MM.1S (cell line): ENCODE results near the gene PSMG2.

Experiments used
- DNase-seq: peaks from one replicate; pipeline ENCODE4 v3.0.0-alpha.2; 2015
- H2AFZ ChIP-seq: fragments of 300-600 bp; sonication (generic); 2 replicates; pipeline ENCODE4 v1.6.0; 2016; ENCODE audit warnings: antibody characterized with exemption, low read length
- H3F3A ChIP-seq: fragments of 300-600 bp; sonication (generic); 2 replicates; pipeline ENCODE4 v1.6.1; 2016; ENCODE audit warnings: mild to moderate bottlenecking, antibody characterized with exemption, low read length, moderate library complexity, mixed read lengths; ENCODE audit not compliant: insufficient read depth
- H3K27ac ChIP-seq: fragments of 300-600 bp; sonication (generic); 2 replicates; pipeline ENCODE4 v1.5.1; 2016; ENCODE audit warnings: mild to moderate bottlenecking, low read length
- H3K27me3 ChIP-seq: fragments of 300-600 bp; sonication (generic); replicated peaks from 2 replicates; pipeline ENCODE4 v1.6.0; 2016; ENCODE audit warnings: low read length; ENCODE audit not compliant: insufficient read depth
- H3K36me3 ChIP-seq: fragments of 300-600 bp; sonication (generic); replicated peaks from 2 replicates; pipeline ENCODE4 v1.6.1; 2016; ENCODE audit warnings: mild to moderate bottlenecking, low read length, mixed read lengths; ENCODE audit not compliant: insufficient read depth
- H3K4me1 ChIP-seq: fragments of 300-600 bp; sonication (generic); 2 replicates; pipeline ENCODE4 v1.6.1; 2016; ENCODE audit warnings: low read length, mixed read lengths
- H3K4me2 ChIP-seq: fragments of 300-600 bp; sonication (generic); 2 replicates; pipeline ENCODE4 v1.6.0; 2016; ENCODE audit warnings: low read depth, low read length
- H3K4me3 ChIP-seq: fragments of 300-600 bp; sonication (generic); 2 replicates; pipeline ENCODE4 v1.5.1; 2016; ENCODE audit warnings: low read length, mixed read lengths
- H3K79me2 ChIP-seq: fragments of 300-600 bp; sonication (generic); 2 replicates; pipeline ENCODE4 v1.6.1; 2016; ENCODE audit warnings: mixed run types, low read length, mixed read lengths
- H3K9ac ChIP-seq: fragments of 300-600 bp; sonication (generic); 2 replicates; pipeline ENCODE4 v1.6.1; 2016; ENCODE audit warnings: low read length, mixed read lengths
- H3K9me2 ChIP-seq: fragments of 300-600 bp; sonication (generic); replicated peaks from 2 replicates; pipeline ENCODE4 v1.6.1; 2016; ENCODE audit warnings: mild to moderate bottlenecking, low read length, mixed read lengths; ENCODE audit not compliant: insufficient read depth
- H3K9me3 ChIP-seq: fragments of 300-600 bp; sonication (generic); replicated peaks from 2 replicates; pipeline ENCODE4 v1.6.1; 2016; ENCODE audit warnings: mild to moderate bottlenecking, low read length, mixed read lengths; ENCODE audit not compliant: insufficient read depth
- H4K20me1 ChIP-seq: fragments of 300-600 bp; sonication (generic); 2 replicates; pipeline ENCODE4 v1.6.1; 2016; ENCODE audit warnings: mild to moderate bottlenecking, low read length, moderate library complexity, mixed read lengths; ENCODE audit not compliant: insufficient read depth
- EZH2 ChIP-seq: fragments of 300-600 bp; sonication (generic); optimal IDR thresholded peaks from 2 replicates; pipeline ENCODE3; 2017; ENCODE audit warnings: low read depth, mild to moderate bottlenecking, antibody characterized with exemption, low read length, mixed read lengths
- EZH2phosphoT487 ChIP-seq: fragments of 300-600 bp; sonication (generic); IDR thresholded peaks from 2 replicates; pipeline ENCODE4 v1.6.1; 2018; ENCODE audit warnings: antibody characterized with exemption, low read length
- TF ChIP-seq, protein P1 (sequence below): fragments of 300-600 bp; sonication (generic); IDR thresholded peaks from 2 replicates; pipeline ENCODE4 v1.5.1; 2016; ENCODE audit warnings: antibody characterized with exemption, low read length, mixed read lengths

The PSMG2 gene

DNA sequence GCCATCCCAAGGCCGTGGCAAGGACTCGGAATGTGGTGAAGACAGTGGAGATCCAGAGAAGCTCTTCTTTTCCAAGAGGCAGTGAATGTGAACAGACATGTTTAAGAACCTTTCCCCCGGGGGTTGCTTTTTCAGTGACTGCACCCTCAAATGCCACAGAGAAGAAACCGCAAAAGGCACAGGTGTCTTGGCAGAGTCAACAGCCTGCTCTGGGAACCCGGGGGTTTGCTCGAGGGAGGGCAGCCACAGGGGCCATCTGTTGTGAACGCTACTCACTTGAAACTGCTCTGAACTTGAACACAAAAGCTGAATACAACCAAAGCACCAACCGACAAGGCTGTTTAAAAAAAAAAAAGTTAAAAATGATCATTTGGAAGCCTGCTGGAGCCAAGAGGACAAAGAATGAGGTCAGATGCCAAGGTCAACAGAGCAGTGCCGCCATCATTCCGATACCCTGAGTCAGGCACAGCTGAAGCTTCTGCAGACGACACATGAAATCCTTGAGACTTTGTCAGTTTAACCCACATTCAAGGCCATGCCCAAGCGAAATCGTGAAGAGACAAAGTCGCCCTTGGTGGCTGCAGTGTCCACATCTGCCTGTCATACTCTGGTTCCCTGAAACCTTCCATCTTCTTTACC is 47.4 kb downstream of the PSMG2 start:
- H3K27me3 ChIP-seq, result no peaks in the 10 kb centered on the region
- H3K4me3 ChIP-seq, result peak overlapping the region; percentile 11; the same call in 1 of the 2 replicates
- no peaks in the 10 kb centered on the region for H3K9me3 ChIP-seq
- H3F3A ChIP-seq, result peaks cover 12% of the 10 kb centered on the region
- H3K4me2 ChIP-seq, result peak overlapping the region; percentile 70
- H3K4me1 ChIP-seq, result peaks cover 15% of the 10 kb centered on the region
- TF ChIP-seq, protein P1, sequence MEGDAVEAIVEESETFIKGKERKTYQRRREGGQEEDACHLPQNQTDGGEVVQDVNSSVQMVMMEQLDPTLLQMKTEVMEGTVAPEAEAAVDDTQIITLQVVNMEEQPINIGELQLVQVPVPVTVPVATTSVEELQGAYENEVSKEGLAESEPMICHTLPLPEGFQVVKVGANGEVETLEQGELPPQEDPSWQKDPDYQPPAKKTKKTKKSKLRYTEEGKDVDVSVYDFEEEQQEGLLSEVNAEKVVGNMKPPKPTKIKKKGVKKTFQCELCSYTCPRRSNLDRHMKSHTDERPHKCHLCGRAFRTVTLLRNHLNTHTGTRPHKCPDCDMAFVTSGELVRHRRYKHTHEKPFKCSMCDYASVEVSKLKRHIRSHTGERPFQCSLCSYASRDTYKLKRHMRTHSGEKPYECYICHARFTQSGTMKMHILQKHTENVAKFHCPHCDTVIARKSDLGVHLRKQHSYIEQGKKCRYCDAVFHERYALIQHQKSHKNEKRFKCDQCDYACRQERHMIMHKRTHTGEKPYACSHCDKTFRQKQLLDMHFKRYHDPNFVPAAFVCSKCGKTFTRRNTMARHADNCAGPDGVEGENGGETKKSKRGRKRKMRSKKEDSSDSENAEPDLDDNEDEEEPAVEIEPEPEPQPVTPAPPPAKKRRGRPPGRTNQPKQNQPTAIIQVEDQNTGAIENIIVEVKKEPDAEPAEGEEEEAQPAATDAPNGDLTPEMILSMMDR, result no peak
- TF ChIP-seq EZH2, result no peak
- TF ChIP-seq EZH2phosphoT487, result no peak
- peak overlapping the region; percentile 15; the same call in 1 of the 2 replicates for H3K9ac ChIP-seq
- H3K79me2 ChIP-seq, result no peaks in the 10 kb centered on the region
- peak; percentile 94 for DNase-seq
- H3K9me2 ChIP-seq, result no peaks in the 10 kb centered on the region
- no peaks in the 10 kb centered on the region for H3K36me3 ChIP-seq
- peak overlapping the region; percentile 84 for H2AFZ ChIP-seq
- no peaks in the 10 kb centered on the region for H4K20me1 ChIP-seq
- H3K27ac ChIP-seq, result peak overlapping the region; percentile 87

DNA sequence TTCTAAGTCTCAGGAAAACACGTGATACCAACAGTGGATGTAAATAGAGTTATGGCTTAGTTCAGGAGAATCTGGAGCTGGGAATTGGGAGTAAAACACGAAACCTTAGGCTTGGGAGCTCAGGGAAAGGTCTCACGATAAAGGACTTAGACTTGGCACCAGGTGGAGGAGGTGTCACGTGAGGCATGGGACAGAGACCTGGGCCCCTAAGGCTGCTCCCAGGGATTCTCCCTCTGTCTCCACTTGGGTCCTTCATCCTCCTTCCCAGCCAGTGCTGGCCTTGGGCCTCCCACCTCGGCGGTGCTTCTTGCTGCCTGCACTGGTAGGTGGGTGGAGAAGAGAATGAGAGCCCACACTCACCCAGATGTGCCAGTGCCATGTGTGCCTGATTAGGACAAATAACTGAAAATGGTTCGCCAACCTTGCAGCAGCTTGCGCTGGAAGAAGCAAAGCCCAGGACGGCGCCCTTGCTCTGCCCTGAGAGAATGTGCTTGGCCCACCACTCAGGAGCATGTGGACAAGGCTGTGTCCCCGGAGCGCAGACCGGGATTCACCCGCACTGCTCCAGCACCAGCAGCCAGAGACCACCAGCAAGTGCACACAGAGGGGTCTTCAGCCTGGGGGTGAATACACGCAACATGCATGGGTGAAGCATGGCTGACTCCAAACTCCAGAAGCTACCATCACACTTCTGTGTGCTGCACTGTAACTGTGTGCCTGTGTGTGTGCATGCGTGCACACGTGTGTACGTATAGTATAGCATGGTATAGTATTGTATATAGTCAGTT is 48.1 kb downstream of the PSMG2 start:
- TF ChIP-seq EZH2, result no peak
- TF ChIP-seq, protein P1, result no peak
- no peak for TF ChIP-seq EZH2phosphoT487
- no peaks in the 10 kb centered on the region for H3K9me3 ChIP-seq
- H3K9me2 ChIP-seq, result no peaks in the 10 kb centered on the region
- H2AFZ ChIP-seq, result peak overlapping the region; percentile 84
- DNase-seq, result no peak
- H3K36me3 ChIP-seq, result no peaks in the 10 kb centered on the region
- H4K20me1 ChIP-seq, result no peaks in the 10 kb centered on the region
- H3K4me2 ChIP-seq, result peak overlapping the region; percentile 70
- peaks cover 15% of the 10 kb centered on the region for H3K4me1 ChIP-seq
- no peaks in the 10 kb centered on the region for H3K79me2 ChIP-seq
- H3K4me3 ChIP-seq, result peak overlapping the region; percentile 11; the same call in 1 of the 2 replicates
- peak overlapping the region; percentile 87 for H3K27ac ChIP-seq
- no peaks in the 10 kb centered on the region for H3K27me3 ChIP-seq
- peak overlapping the region; percentile 15; the same call in 1 of the 2 replicates for H3K9ac ChIP-seq
- H3F3A ChIP-seq, result peaks cover 12% of the 10 kb centered on the region

DNA sequence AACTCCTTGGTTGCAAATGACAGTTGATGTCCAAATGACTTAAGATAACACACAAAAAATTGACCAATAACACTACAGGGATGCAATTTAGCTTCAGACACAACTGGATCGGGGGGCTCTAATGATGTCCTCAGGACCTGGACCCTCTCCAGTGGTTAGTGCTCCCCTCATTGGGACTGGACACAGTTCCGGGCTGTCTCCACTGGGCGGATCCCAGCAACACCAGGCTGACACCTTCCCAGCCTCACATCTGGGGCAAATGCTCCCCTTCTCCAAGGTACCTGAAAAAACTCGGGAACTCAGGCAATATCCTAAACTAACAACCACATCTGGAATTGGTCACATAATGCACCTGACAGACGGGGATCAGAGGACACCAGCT is 48.7 kb downstream of the PSMG2 start:
- Histone ChIP-seq H3K36me3 (no peaks in the 10 kb centered on the region), H3K4me3 (no peak overlapping the region), H3K4me1 (peaks cover 15% of the 10 kb centered on the region), H3K27me3 (no peaks in the 10 kb centered on the region), H3K79me2 (no peaks in the 10 kb centered on the region), H3F3A (peaks cover 12% of the 10 kb centered on the region), H3K9me2 (no peaks in the 10 kb centered on the region), H2AFZ (no peak overlapping the region), H4K20me1 (no peaks in the 10 kb centered on the region), H3K9me3 (no peaks in the 10 kb centered on the region), H3K4me2 (no peak overlapping the region), H3K9ac (no peak overlapping the region), H3K27ac (no peak overlapping the region)
- DNase-seq, result no peak
- TF ChIP-seq, protein P1, result no peak
- TF ChIP-seq EZH2phosphoT487 (no peak), EZH2 (no peak)
